Effector memory CD8-positive, alpha-beta T cell (primary cell): ENCODE measurements around the gene TBX21.

Source experiments
- ATAC-seq: fragments of 150-1000 bp; cut with Tn5 transposase; replicated peaks from 2 replicates; pipeline ENCODE4 v1.10.0; 2021; ENCODE audit warnings: mild to moderate bottlenecking, moderate library complexity
- DNase-seq, 3 experiments: peaks; one replicate each; pipeline ENCODE4 v3.0.0; 2021
- H3K27ac Mint-ChIP-seq, 2 donors: one replicate each; pipeline ENCODE4 v1.8.0; 2022; ENCODE audit warnings: mild to moderate bottlenecking in 2 of 2, mixed read lengths in 2 of 2, moderate library complexity in 2 of 2
- H3K27me3 Mint-ChIP-seq, 2 donors: one replicate each; pipeline ENCODE4 v1.8.0; 2022; ENCODE audit warnings: mixed read lengths in 2 of 2
- H3K36me3 Mint-ChIP-seq: one replicate; pipeline ENCODE4 v1.8.0; 2022; ENCODE audit warnings: mild to moderate bottlenecking, moderate library complexity, mixed read lengths; ENCODE audit not compliant: insufficient read depth
- H3K4me1 Mint-ChIP-seq, 2 donors: one replicate each; pipeline ENCODE4 v1.8.0; 2022; ENCODE audit warnings: low read depth in 2 of 2, mixed read lengths in 2 of 2
- H3K4me3 Mint-ChIP-seq, 2 donors: one replicate each; pipeline ENCODE4 v1.8.0; 2022; ENCODE audit warnings: mild to moderate bottlenecking in 2 of 2, mixed read lengths in 2 of 2, moderate library complexity in 2 of 2
- H3K9me3 Mint-ChIP-seq, 2 donors: one replicate each; pipeline ENCODE4 v1.8.0; 2022; ENCODE audit warnings: mixed read lengths in 2 of 2

TBX21 gene

DNA sequence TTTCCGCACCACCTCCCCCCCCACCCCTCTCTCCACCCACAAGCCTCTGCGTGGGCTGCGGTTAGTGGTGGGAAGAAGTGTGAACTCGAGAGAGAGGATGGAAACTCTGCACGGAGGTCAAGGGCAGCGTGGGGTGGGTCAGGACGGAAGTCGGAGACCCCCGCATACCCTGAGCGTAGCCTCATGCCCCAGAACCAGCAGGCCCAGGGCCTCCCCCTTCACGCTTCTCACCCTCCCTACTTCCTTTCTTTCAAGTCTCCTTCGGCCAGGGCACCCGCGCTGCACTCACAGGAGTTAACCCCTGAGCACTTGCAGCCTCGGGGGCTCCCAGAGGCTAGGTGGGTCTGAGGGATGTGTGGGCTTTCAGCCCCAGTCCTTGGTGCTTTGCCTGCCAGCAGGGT is 29.8 kb upstream of the TBX21 start:
- no peaks in the 10 kb centered on the region for H3K27me3 Mint-ChIP-seq
- peak overlapping the region; percentile 85 to 86 for H3K4me3 Mint-ChIP-seq
- H3K36me3 Mint-ChIP-seq = peaks cover 68% of the 10 kb centered on the region
- DNase-seq (peak; percentile 43 to 54 (median 45)), ATAC-seq (peak; percentile 44)
- peaks cover 81 to 91% of the 10 kb centered on the region in 2 donors for H3K4me1 Mint-ChIP-seq
- no peaks in the 10 kb centered on the region for H3K9me3 Mint-ChIP-seq
- peak overlapping the region; percentile 95 to 96 for H3K27ac Mint-ChIP-seq

DNA sequence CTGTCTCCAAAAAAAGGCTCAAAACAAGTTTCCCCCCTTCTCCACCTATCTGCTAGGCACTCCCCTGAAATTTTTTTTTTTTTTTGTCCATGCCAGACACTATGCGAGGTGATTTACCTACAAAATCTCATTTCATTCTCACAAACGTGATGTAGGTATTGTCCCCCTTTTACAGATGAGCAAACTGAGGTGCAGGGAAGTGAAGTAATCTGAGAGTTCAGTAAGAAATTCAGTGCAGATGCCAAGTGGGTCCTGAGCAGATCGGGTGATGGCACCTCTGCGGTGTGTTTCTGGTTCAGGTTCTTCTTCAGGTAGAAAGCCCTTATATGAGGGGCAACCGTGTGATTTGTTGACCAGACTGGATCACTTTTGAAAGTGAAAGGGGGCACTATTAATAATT is 29.4 kb upstream of the TBX21 start:
- peak overlapping the region; percentile 95 to 96 for H3K27ac Mint-ChIP-seq
- DNase-seq (no peak), ATAC-seq (no peak)
- H3K4me3 Mint-ChIP-seq = peak overlapping the region; percentile 85 to 86
- H3K27me3 Mint-ChIP-seq = no peaks in the 10 kb centered on the region
- H3K9me3 Mint-ChIP-seq = no peaks in the 10 kb centered on the region
- H3K4me1 Mint-ChIP-seq = peaks cover 76 to 86% of the 10 kb centered on the region in 2 donors
- H3K36me3 Mint-ChIP-seq = peaks cover 63% of the 10 kb centered on the region

DNA sequence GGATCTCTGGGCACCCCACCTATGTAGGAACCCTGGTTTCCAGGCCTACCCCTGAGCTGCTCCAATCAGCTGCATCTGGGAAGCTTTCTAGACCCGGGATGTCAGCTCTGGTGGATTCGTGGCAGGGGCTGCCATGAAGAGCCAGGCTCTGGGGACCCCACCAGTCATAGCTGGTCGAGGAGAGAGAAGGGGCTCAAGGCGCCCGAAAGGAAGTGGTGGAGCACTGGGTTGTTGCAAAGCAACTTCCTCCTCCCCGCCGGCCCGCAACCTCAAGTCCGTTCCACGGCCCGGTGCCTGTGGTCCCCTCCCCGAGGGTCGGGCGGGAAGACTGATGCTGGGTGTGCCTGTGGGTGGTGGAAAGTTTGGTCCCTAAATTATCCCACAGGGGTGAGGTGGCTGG is 28.9 kb upstream of the TBX21 start:
- Mint-ChIP-seq H3K4me1 (peaks cover 72 to 82% of the 10 kb centered on the region in 2 donors), H3K9me3 (no peaks in the 10 kb centered on the region), H3K27me3 (no peaks in the 10 kb centered on the region), H3K4me3 (peak overlapping the region; percentile 85 to 86), H3K27ac (peak overlapping the region; percentile 95 to 96), H3K36me3 (peaks cover 60% of the 10 kb centered on the region)
- DNase-seq = no peak
- ATAC-seq = no peak

- Mint-ChIP-seq H3K4me1 (peaks cover 67 to 78% of the 10 kb centered on the region in 2 donors), H3K4me3 (peak overlapping the region; percentile 85 to 86), H3K36me3 (peaks cover 59% of the 10 kb centered on the region), H3K27ac (peak overlapping the region; percentile 95 to 96), H3K27me3 (no peaks in the 10 kb centered on the region), H3K9me3 (no peaks in the 10 kb centered on the region)
- DNase-seq (no peak), ATAC-seq (no peak)
Measured at GRCh38 chr17:47704736-47705135, 28.3 kb upstream of the TBX21 start.

GRCh38 chr17:47705536-47706530 is 27.2 kb upstream of the TBX21 start:
- ATAC-seq = peak; percentile 10
- Mint-ChIP-seq H3K4me3 (peak overlapping the region; percentile 85 to 86), H3K27me3 (no peaks in the 10 kb centered on the region), H3K9me3 (no peaks in the 10 kb centered on the region), H3K4me1 (peaks cover 68 to 77% of the 10 kb centered on the region in 2 donors), H3K27ac (peak overlapping the region; percentile 95 to 96), H3K36me3 (peaks cover 54% of the 10 kb centered on the region)
- no peak for DNase-seq

DNA sequence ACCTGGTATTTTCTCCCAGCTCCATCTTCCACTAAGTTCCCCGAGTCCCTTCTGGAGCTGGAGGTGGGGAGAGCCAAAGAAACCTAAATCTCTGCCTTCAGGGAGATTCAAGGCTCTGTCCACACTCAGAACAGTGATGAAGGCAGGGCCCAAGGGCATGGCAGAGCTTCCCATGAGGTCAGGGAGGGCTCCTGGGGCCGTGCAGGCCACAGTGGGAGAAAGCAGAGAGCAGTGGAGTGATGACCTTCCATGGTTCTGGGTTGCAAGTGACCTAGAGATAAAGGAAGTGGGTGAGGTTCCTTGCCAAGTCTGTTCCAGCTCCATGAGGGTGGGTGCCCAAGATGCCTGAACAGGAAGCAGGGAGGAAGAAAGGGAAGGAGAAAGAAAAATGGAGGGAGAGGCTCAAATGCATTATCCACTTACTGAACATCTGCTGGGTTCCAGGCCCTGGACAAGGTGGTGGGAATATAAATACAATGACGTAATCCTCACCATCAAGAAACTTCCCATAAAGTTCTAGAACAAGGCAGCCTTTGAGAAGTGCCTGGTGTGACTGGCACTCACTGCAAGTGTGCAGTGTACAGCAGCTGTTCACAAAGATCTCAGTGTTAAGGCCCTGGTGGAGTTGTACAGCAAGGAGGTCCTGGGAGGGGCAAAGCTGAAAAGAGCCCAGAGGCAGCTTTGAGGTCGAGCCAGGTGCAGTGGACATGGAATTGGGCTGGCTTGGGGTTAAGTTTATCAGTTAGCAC is 25.8 kb upstream of the TBX21 start:
- H3K4me1 Mint-ChIP-seq = peaks cover 63 to 74% of the 10 kb centered on the region in 2 donors
- H3K4me3 Mint-ChIP-seq = peak overlapping the region; percentile 85 to 86
- peaks cover 43% of the 10 kb centered on the region for H3K36me3 Mint-ChIP-seq
- DNase-seq (no peak), ATAC-seq (no peak)
- H3K9me3 Mint-ChIP-seq = no peaks in the 10 kb centered on the region
- no peaks in the 10 kb centered on the region for H3K27me3 Mint-ChIP-seq
- peak overlapping the region; percentile 95 to 96 for H3K27ac Mint-ChIP-seq

DNA sequence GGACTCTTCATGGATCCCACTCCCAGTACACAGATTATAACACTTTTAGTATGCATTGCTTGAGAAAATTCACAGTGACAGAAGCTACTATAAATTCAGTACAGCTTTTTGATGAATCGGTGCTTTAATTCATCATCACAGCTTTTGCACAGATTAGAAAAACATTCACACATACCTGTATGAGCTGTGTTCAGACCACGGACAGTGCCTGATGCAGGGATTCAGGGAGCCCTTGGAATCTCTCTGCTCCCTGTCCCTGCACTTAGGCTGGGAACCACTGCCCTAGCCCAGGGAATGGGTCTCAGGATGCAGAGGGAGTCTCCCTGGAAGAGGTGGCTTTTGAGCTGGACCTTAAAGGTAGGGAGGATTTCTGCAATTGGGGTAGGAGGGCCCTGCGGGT is 25.2 kb upstream of the TBX21 start:
- ATAC-seq (no peak), DNase-seq (no peak)
- Mint-ChIP-seq H3K27me3 (no peaks in the 10 kb centered on the region), H3K27ac (peak overlapping the region in 1 of 2 donors; percentile 96), H3K4me3 (no peak overlapping the region), H3K9me3 (no peaks in the 10 kb centered on the region), H3K4me1 (peaks cover 61 to 70% of the 10 kb centered on the region in 2 donors), H3K36me3 (peaks cover 47% of the 10 kb centered on the region)

DNA sequence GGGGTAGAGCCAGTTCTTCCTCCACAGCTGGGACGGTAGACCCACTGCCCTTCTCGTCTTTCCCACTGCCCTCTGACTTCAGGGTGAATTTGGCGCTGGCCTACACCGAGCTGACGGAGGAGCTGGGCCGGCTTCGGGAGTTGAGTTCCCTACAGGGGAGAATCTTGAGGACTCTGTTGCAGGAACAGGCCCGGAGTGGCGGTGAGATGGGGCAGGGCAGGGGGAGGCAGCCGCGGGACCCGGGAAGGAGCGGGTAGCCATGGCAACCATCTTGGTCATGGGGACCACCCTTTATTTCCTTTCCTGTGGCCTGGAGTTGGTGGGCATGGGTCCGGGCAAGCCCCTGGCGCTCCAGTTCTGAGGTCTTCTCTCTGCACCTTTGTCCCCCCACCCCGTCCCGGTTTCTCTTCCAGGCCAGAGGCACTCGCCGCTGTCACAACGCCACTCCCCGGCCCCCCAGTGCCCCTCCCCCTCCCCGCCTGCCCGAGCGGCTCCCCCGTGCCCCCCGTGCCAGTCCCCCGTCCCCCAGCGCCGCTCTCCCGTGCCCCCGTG is 24.6 kb upstream of the TBX21 start:
- H3K27ac Mint-ChIP-seq = no peak overlapping the region
- no peaks in the 10 kb centered on the region for H3K27me3 Mint-ChIP-seq
- H3K36me3 Mint-ChIP-seq = peaks cover 42% of the 10 kb centered on the region
- no peak for DNase-seq
- H3K4me3 Mint-ChIP-seq = no peak overlapping the region
- H3K9me3 Mint-ChIP-seq = no peaks in the 10 kb centered on the region
- H3K4me1 Mint-ChIP-seq = peaks cover 63 to 70% of the 10 kb centered on the region in 2 donors
- no peak for ATAC-seq

- H3K4me1 Mint-ChIP-seq = peaks cover 63 to 70% of the 10 kb centered on the region in 2 donors
- no peak for DNase-seq
- no peak for ATAC-seq
- no peaks in the 10 kb centered on the region for H3K27me3 Mint-ChIP-seq
- peak overlapping the region in 1 of 2 donors; percentile 8 for H3K4me3 Mint-ChIP-seq
- peaks cover 38% of the 10 kb centered on the region for H3K36me3 Mint-ChIP-seq
- H3K9me3 Mint-ChIP-seq = no peaks in the 10 kb centered on the region
- no peak overlapping the region for H3K27ac Mint-ChIP-seq
Measured at GRCh38 chr17:47708864-47709541, 24.0 kb upstream of the TBX21 start.

DNA sequence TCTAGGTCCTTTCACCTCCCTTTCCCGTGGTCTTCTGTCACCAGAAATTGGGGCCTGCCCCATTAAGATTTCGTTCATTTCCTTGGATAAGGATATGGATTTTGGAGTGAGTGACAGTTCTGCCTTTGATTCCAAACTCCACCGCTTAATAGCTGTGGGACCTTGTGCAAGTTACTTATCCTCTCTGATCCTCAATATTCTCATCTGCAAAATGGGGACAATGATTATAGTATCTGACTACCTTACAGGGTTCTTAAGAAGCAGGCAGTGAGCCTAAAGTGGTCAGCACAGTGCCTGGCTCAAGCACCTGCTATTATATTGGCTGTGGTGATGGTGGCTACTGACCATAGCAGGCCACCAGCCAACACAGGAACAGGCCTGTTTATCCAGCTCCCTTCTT is 23.4 kb upstream of the TBX21 start:
- Mint-ChIP-seq H3K4me3 (peak overlapping the region in 1 of 2 donors; percentile 8), H3K4me1 (peaks cover 63 to 70% of the 10 kb centered on the region in 2 donors), H3K36me3 (peaks cover 41% of the 10 kb centered on the region), H3K27ac (no peak overlapping the region), H3K9me3 (no peaks in the 10 kb centered on the region), H3K27me3 (no peaks in the 10 kb centered on the region)
- ATAC-seq = no peak
- DNase-seq = no peak

- Mint-ChIP-seq H3K4me3 (peak overlapping the region; percentile 7 to 67), H3K27ac (peak overlapping the region; percentile 82 to 83), H3K4me1 (peaks cover 61 to 70% of the 10 kb centered on the region in 2 donors), H3K9me3 (no peaks in the 10 kb centered on the region), H3K27me3 (no peaks in the 10 kb centered on the region), H3K36me3 (peaks cover 30% of the 10 kb centered on the region)
- no peak for ATAC-seq
- no peak for DNase-seq
Measured at GRCh38 chr17:47711366-47712099, 21.5 kb upstream of the TBX21 start.

DNA sequence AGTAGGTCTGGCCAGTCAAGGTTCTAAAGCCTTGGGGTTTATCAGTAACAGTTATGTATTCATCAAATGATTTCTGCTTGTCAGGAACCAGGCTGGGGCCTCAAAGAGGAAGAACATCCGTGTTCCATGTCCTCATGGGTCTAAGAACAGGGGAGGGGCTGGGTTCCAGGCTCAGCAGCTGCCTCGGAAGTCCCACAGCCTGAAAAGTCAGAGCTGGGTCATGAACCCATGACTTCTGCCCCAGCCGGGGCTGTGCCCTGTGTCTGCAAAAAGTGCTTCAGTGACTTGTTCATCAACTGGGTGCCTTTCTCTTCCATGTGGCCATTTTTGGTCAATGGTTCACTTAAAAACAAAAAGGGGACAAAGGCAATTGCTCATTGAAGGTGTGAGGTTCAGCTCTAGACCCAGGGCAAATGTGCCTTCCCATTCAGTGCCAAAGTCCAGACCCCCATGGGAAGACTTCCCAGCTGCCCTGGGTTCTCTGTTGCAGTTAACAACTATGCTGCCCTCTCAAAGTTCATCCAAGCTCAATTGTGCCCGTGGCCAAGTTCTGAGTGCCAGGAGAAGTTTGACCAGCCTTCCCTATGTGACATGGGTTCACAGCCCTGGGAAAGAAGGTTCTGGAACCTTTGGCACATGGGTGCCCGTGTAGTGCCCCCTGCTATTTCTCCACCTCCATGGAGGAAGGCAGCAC is 20.6 kb upstream of the TBX21 start:
- H3K9me3 Mint-ChIP-seq = no peaks in the 10 kb centered on the region
- peak overlapping the region; percentile 67 to 77 for H3K4me3 Mint-ChIP-seq
- no peak for ATAC-seq
- DNase-seq = no peak
- H3K27ac Mint-ChIP-seq = peak overlapping the region; percentile 83 to 92
- H3K4me1 Mint-ChIP-seq = peaks cover 61 to 70% of the 10 kb centered on the region in 2 donors
- H3K36me3 Mint-ChIP-seq = peaks cover 22% of the 10 kb centered on the region
- no peaks in the 10 kb centered on the region for H3K27me3 Mint-ChIP-seq
